HG03139 (cell line): Measurements from ENCODE around the gene CATSPER1.
"Not testable (repeated sequence)": the region's sequence is repeated elsewhere in the genome, so short reads cannot be mapped to it uniquely, and the experiment has no call there.

Experiments used
- ATAC-seq: cut with Tn5 transposase; IDR thresholded peaks from one replicate; pipeline ENCODE4 v1.9.1; 2021; ENCODE audit not compliant: unreplicated experiment

The CATSPER1 gene

GRCh38 chr11:66020618-66021357 lies 5.5 kb downstream of the CATSPER1 start:
- no peak for ATAC-seq

- no peak for ATAC-seq
Measured at GRCh38 chr11:66020212-66020611, 6.1 kb downstream of the CATSPER1 start.

GRCh38 chr11:66017321-66017720 lies 9.0 kb downstream of the CATSPER1 start:
- ATAC-seq = no peak

DNA sequence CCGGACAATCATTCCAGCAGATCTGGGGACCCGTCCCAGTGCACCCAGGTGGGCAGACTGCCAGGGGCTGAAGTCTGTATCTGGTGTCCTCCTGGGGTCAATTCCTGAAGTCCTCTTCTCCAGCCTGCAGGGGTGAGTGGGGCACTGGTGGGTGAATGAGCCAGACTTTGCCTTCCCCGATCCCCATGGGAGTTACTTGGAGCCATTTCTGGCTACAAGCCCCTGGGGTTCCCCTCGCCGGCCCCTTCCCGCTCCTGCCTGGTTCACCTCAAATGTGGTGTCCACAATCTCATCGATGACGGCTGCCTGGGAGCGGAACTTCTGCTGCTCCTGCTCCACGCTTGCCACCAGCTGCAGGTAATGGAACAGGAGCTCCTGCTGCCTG lies 9.5 kb downstream of the CATSPER1 start:
- no peak for ATAC-seq

GRCh38 chr11:66015936-66016792 lies 10.1 kb downstream of the CATSPER1 start:
- ATAC-seq = no peak

DNA sequence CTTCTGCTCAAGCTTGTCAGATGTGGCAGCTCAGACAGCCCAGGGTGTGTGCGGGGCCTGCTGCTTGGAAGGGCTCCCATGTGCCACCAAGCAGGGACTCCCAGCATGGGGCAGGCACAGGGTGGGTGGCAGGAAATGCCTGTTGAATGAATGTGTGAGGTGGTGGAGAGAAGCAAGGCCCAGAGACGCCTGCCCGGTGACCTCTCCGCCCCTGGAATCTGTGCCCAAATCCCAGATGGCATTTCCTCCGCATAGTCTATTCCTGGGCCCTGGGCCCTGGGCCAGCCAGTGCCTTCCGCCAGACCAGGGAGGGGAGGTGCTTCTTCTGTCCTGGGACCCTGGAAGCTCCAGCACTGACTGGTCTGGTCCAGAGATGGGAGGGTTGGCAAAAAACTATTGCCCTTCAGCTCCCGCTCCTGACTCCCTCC lies 10.8 kb downstream of the CATSPER1 start:
- no peak for ATAC-seq

- no peak for ATAC-seq
Measured at GRCh38 chr11:66014804-66015453, 11.3 kb downstream of the CATSPER1 start.

GRCh38 chr11:66013762-66014100 lies 12.5 kb downstream of the CATSPER1 start:
- ATAC-seq = no peak

- no peak for ATAC-seq
Measured at GRCh38 chr11:66012946-66013761, 13.1 kb downstream of the CATSPER1 start.

DNA sequence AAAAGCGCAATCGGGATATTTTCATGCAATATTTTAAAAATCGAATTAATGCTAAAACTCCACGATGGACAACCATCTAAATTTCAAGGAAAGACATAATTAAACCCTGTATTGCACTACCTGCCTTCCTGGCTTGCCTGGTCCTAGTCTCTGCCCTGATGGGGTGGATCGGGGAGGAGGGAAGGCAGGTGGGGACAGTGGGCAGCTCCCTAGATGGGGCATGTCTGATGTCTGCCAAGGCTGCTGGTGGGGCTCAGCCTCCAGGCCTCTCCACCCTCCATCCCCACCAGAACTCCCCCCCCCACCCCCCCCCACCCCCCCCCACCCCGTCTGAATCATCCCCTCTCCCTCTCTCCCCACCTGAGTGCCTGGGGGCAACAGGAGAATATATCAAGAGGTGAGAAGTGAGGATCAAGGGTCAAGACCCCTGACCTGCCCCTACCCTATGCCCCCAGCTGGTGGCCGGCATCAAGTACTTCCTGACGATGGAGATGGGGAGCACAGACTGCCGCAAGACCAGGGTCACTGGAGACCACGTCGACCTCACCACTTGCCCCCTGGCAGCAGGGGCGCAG lies 13.8 kb downstream of the CATSPER1 start:
- no peak for ATAC-seq

DNA sequence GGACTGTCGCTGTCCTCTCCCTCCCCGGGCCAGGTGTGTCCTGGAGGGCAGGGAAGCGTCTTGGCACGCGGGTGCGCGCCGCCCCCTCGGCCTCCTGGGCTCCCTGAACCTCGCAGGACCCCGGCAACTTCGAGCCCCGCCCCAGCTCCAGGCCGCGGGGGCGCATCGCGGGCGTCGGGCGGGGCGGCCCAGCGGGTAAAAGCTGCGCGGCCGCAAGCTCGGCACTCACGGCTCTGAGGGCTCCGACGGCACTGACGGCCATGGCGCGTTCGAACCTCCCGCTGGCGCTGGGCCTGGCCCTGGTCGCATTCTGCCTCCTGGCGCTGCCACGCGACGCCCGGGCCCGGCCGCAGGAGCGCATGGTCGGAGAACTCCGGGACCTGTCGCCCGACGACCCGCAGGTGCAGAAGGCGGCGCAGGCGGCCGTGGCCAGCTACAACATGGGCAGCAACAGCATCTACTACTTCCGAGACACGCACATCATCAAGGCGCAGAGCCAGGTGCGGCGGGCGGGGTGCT lies 14.4 kb downstream of the CATSPER1 start, which contains the start of gene CST6:
CST6 (plus strand) TSS at position 224 of the 519 bp plus-strand sequence; CDS start at position 261, 37 bp downstream.
- ATAC-seq = no peak

DNA sequence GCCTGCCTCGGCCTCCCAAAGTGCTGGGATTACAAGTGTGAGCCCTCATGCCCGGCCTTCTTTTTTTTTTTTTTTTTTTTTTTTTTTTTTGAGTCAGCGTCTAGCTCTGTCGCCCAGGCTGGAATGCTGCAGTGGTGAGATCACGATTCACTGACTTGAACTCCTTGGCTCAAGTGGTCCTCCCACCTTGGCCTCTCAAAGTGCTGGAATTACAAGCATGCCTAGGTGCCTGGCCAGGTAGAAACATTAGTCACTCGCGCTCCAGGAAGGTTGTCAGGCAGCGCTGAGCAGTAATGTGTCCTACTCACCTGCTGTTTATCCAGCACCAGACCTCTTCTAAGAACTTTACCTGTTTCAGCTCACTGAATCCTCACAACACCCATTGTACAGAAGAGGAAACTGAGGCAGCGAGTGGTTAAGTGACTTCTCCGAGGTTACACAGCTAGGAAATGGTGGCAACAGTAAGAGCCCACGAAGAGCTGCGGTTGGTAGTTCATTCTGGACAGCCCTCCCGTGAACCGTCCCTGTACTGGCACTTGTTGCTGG lies 15.0 kb downstream of the CATSPER1 start:
- no peak for ATAC-seq

- not testable (repeated sequence) for ATAC-seq
Measured at GRCh38 chr11:66010036-66010435, 16.2 kb downstream of the CATSPER1 start.

- no peak for ATAC-seq
Measured at GRCh38 chr11:66008468-66009101, 17.7 kb downstream of the CATSPER1 start.

DNA sequence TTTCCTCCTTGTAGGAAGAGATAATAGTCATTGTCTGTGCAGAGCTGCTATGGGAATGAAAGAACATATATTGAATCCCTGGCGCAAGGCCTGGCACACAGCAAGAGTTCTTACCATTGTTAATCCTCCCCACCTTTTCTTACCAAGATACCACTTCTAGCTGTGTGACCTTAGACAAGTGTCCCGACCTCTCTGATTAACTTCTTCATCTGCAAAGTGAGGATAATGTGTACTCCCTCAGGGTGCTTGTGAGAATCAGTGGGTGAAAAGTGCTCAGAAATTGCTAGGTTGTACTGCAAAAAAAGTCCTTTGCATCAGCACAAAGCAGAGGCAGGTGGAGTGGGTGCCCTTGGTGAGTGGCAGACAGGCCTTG lies 18.2 kb downstream of the CATSPER1 start:
- no peak for ATAC-seq

DNA sequence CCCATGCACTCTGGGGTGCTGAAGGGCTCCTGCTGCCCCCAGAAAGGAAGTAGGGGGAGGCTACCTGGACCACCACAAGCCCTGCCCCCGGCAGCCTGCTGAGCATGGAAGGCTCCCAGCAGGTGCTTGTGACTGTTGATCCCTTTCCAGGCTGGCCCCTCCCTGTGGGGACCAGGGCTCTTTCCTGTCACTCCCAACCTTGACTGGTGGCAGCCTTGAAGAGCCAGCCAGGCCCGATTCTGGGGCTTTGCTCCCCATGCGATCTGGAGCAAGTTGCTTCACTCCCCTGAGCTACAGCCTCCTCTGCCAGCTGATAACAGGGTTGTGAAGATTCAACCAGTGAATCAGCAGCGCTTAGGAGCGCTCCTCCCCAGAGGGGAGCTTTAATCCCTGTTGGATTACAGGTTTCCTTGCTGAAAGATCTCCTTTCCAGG lies 19.1 kb downstream of the CATSPER1 start:
- no peak for ATAC-seq

- no peak for ATAC-seq
Measured at GRCh38 chr11:66006891-66007176, 19.4 kb downstream of the CATSPER1 start.

DNA sequence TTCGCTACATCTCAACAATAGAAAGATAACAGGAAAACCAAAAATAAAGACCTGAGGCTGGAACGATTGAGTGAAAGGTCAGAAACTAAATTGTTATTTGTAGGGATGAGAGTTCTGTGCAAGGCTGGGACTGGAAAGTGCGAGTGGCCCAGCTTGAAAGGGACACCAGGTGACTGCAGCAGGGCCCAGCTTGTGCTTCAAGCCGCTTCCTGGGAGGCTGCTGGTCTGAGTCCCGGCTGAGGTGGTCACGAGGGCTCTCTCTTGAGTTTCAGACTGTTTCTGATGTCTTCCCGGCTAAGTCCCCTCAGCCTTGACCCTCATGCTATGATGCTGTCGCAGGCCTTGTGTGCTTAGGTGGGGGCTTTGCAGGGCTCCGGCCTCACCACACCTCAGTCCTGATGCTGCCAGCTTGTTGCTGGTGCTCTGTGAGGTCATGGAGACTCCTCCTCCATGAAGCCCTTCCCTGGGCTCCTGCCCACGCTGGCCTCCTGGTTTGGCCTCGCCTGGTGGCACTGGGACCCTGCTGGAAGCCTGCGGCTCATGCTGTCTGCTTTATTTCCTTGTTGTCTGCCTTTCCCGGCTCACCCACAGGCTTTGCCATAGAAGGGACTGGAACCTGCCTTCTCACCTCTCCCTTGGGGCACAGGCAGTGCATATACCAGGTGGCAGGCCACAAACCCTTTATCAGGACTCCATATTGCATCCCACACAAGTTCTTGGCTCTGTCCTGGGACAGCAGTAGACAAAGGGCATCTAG lies 20.0 kb downstream of the CATSPER1 start:
- ATAC-seq = no peak

DNA sequence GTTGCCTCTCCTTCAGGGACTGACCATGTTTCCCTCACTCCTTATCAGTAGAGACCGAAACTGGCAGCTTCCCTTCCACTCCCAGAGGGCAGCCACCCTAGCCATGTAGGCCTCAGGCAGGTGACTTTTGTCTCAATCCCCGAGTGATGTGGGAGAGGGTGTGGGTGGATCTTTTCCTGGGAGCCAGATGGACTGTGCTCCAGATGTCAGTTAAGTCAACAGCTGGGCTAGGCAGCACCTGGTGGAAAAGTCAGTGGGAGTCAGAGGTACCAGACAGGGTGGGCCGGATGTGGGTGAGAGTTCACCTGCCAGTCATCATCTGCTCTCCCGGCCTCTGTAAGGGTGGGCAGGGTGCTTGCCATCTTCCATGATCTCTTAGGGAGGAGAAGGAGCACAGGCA lies 22.1 kb downstream of the CATSPER1 start:
- no peak for ATAC-seq
